ENCODE results near the gene CDC34. TPM values are rescaled to one million over a fixed set of nuclear protein-coding genes. Genes with fewer than 3 reads are reported as not detected.

The CDC34 gene
- total RNA-seq, 1 experiment from 2014 or later, result 60.6 TPM

DNA sequence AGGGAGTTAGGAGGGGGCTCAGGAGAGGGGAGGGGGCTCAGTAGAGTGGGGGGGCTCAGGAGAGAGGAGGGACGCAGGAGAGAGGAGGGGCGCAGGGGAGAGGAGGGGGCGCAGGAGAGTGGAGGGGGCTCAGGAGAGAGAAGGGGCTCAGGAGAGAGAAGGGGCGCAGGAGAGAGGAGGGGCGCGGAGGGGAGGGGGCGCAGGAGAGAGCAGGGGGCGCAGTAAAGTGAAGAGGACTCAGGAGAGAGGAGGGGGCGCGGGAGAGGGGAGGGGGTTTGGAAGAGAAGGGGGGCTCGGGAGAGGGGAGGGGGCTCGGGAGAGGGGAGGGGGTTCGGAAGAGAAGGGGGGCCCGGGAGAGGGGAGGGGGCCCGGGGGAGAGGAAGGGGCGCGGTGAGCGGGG, 34.6 kb upstream of the CDC34 start:
- DNase-seq (ENCODE audit: extremely low read depth, low read depth), result no peak

- DNase-seq (ENCODE audit: extremely low read depth, low read depth), result no peak
Measured at GRCh38 chr19:497491-497868, 34.1 kb upstream of the CDC34 start.

DNA sequence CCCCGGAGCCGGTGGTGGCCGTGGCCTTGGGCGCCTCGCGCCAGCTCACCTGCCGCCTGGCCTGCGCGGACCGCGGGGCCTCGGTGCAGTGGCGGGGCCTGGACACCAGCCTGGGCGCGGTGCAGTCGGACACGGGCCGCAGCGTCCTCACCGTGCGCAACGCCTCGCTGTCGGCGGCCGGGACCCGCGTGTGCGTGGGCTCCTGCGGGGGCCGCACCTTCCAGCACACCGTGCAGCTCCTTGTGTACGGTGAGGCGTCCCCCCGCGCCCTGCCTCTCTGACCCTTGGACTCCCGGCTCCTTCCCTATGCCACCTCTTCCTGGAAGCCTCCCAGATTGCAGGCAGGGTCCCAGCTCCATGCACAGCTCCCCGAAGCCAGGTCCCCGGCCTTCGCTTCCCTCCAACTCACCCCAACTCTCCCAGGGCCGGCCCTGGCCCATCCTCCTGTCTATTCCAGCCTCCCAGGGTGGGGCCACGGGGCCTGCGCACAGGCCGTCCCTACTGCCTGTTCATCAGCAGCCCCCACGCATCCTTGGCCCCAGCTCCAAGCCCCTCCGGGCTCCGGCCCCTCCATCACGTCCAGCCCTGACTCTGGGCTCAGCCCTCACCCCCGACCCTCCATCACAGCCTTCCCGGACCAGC, 33.6 kb upstream of the CDC34 start:
- DNase-seq (ENCODE audit: extremely low read depth, low read depth), result no peak

GRCh38 chr19:498511-498891, 33.1 kb upstream of the CDC34 start:
- no peak for DNase-seq (ENCODE audit: extremely low read depth, low read depth)

GRCh38 chr19:498977-499623, 32.5 kb upstream of the CDC34 start:
- no peak for DNase-seq (ENCODE audit: extremely low read depth, low read depth)

- DNase-seq (ENCODE audit: extremely low read depth, low read depth), result no peak
Measured at GRCh38 chr19:501646-502045, 29.9 kb upstream of the CDC34 start.

DNA sequence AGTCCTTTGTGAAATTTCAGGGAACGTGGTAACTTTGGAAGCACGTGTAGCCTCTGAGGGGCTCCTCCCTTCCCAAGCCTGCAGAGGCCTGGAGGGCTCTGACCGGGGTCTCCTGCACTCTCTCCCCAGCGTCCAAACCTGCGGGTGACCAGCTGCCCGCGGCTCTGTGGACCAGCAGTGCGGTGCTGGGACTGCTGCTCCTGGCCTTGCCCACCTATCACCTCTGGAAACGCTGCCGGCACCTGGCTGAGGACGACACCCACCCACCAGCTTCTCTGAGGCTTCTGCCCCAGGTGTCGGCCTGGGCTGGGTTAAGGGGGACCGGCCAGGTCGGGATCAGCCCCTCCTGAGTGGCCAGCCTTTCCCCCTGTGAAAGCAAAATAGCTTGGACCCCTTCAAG, 26.9 kb upstream of the CDC34 start:
- DNase-seq (ENCODE audit: extremely low read depth, low read depth), result no peak

- peak; percentile 99 for DNase-seq (ENCODE audit: extremely low read depth, low read depth)
Measured at GRCh38 chr19:506404-507285, 24.9 kb upstream of the CDC34 start.

DNA sequence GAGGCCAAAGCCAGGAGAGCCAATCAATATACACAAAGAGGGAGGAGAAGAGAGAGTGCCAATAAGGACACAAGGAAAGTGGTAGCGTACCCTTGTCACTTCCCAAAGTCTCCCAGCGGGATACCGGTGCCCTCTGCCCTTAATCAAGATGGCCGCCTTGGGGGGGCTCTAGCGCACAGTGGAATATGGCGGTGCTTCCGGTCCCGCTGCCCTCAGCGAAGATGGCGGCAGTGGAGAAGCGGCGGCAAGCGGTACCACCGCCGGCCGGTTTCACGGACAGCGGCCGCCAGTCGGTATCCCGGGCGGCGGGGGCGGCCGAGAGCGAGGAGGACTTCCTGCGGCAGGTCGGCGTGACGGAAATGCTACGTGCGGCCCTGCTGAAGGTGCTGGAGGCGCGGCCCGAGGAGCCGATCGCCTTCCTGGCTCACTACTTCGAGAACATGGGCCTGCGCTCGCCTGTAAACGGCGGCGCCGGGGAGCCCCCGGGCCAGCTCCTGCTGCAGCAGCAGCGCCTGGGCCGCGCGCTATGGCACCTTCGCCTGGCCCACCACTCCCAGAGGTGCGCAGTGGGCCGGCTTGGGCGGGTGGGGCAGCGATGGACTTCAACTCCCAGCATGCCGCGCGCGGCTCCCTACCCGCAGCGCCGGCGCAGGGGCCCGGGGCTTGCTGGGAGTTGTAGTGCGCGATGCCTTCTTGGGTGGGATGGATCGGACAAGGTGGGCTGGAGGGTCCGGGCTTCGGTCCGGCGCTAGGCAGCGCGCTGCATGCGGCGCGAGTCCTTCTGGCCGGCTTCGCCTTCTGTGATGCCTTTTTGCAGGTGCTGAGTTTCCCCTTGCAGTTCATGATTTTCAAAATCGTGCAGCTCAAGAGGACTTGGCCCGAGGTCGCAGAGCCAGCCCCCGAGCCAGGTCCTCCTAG, 24.0 kb upstream of the CDC34 start, which contains the start of gene TPGS1:
TSS of gene TPGS1 (plus strand) at position 212 of the 918 bp plus-strand sequence. CDS start at position 222, 10 bp downstream.
- DNase-seq (ENCODE audit: extremely low read depth, low read depth), result peak; percentile 54

- no peak for DNase-seq (ENCODE audit: extremely low read depth, low read depth)
Measured at GRCh38 chr19:508204-509150, 23.1 kb upstream of the CDC34 start.

- DNase-seq (ENCODE audit: extremely low read depth, low read depth), result peak; percentile 72
Measured at GRCh38 chr19:510606-511100, 20.9 kb upstream of the CDC34 start.

DNA sequence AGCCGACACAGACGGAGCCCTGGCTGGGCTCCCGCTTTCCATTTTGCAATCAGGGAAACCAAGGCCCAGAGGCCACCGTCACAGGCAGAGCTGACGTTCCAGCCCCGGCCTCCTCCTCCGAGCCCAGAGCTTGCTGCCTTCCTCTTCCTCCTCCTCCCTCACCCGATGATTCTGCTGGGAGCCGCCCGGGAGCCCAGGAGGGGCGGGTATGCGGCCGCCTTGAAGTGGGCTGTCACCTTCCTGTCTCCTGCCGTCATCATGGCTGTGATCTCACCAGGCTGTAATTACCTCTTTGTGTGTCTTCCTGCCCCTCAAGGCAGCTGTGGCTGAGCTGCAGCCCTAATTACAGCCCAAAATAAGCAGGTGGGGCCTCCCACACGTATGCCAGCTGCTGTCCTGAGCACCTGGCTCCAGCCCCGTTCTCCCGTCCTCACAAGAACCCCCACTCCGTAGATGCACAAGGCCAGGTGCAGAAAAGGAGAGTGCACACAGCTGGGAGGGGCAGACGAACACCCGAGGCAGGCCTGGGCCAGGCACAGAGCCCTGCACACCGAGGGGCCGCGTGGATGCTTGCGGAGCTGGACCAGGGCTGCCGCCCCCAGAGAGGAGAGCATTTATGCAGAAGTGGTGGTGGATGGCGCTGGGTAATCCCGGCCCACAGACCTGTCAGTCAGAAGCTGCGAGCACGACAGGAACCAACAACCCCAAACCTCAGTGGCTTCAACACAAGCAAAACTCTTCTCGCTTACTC, 20.3 kb upstream of the CDC34 start:
- no peak for DNase-seq (ENCODE audit: extremely low read depth, low read depth)

GRCh38 chr19:512547-513365, 18.8 kb upstream of the CDC34 start:
- no peak for DNase-seq (ENCODE audit: extremely low read depth, low read depth)

- DNase-seq (ENCODE audit: extremely low read depth, low read depth), result no peak
Measured at GRCh38 chr19:513368-514165, 18.0 kb upstream of the CDC34 start.

GRCh38 chr19:514166-514663, 17.3 kb upstream of the CDC34 start:
- no peak for DNase-seq (ENCODE audit: extremely low read depth, low read depth)

GRCh38 chr19:517721-518597, 13.6 kb upstream of the CDC34 start:
- DNase-seq (ENCODE audit: extremely low read depth, low read depth), result no peak
